H1 (cell line): ENCODE results near the gene KCNJ2. TPM values are rescaled to one million over a fixed set of nuclear protein-coding genes. Genes with fewer than 3 reads are reported as not detected.

Experiments
- CTCF ChIA-PET: fragments of 300-600 bp; sonication (Branson Sonifier 250); formaldehyde crosslinking; loops from one replicate; lab custom pipeline; 2021; ENCODE audit not compliant: partially characterized antibody; lab: Charles Lee
- POLR2A ChIA-PET: fragments of 300-600 bp; sonication (Branson Sonifier 250); formaldehyde crosslinking; loops from one replicate; lab custom pipeline; 2021; ENCODE audit warnings: inconsistent platforms; ENCODE audit not compliant: partially characterized antibody; lab: Charles Lee
- DNase-seq, 2 experiments: peaks; one replicate each; pipeline versions ENCODE4 v3.0.0 to v3.0.0-alpha.2; 2010 to 2022; ENCODE audit warnings: low spot score in 2 of 2, low read depth in 1 of 2, mixed read lengths in 1 of 2
- FAIRE-seq: peaks from 2 replicates; lab custom pipeline; 2011; peaks lifted over from hg19 to GRCh38; lab: Jason Lieb, UNC
- H2AFZ ChIP-seq: 2 replicates; pipeline ENCODE4 v1.8.1; 2012; ENCODE audit warnings: low read length, inconsistent platforms
- H2AK5ac ChIP-seq: 2 replicates; pipeline ENCODE4 v1.6.1; 2013; ENCODE audit warnings: low read depth, low read length
- H2BK120ac ChIP-seq: replicated peaks from 2 replicates; pipeline ENCODE3; 2013; ENCODE audit warnings: low read depth, low read length, inconsistent platforms
- H2BK12ac ChIP-seq: 2 replicates; pipeline ENCODE4 v1.6.1; 2013; ENCODE audit warnings: low read depth, low read length
- H2BK15ac ChIP-seq: 2 replicates; pipeline ENCODE4 v1.6.1; 2013; ENCODE audit warnings: low read length
- H2BK20ac ChIP-seq: 2 replicates; pipeline ENCODE4 v1.6.1; 2013; ENCODE audit warnings: low read length
- H2BK5ac ChIP-seq: 2 replicates; pipeline ENCODE4 v1.6.1; 2013; ENCODE audit warnings: low read depth, low read length
- H3K14ac ChIP-seq: 2 replicates; pipeline ENCODE4 v1.6.1; 2013; ENCODE audit warnings: inconsistent platforms; ENCODE audit not compliant: insufficient read length
- H3K18ac ChIP-seq: 2 replicates; pipeline ENCODE4 v1.6.1; 2013; ENCODE audit warnings: low read length; ENCODE audit errors: extremely low read depth
- H3K23ac ChIP-seq: 2 replicates; pipeline ENCODE4 v1.6.1; 2013; ENCODE audit warnings: inconsistent platforms; ENCODE audit not compliant: insufficient read length
- H3K23me2 ChIP-seq: 2 replicates; pipeline ENCODE4 v1.6.1; 2013; ENCODE audit warnings: low read depth, low read length
- H3K27ac ChIP-seq: 2 replicates; pipeline ENCODE4 v1.6.1; 2011; ENCODE audit warnings: low read depth, low read length, inconsistent platforms
- H3K27me3 ChIP-seq, 4 experiments: replicated peaks in 1 of 4; 1 replicate in 1 of 4; 2 replicates in 3 of 4; pipeline versions ENCODE4 v1.6.1 to v1.8.1; 2011 to 2013; ENCODE audit warnings: low read length in 3 of 4, mild to moderate bottlenecking in 3 of 4, inconsistent platforms in 2 of 4, mixed read lengths in 2 of 4, moderate library complexity in 1 of 4; ENCODE audit not compliant: control insufficient read depth in 3 of 4, insufficient read depth in 3 of 4; ENCODE audit errors: extremely low read depth in 1 of 4
- H3K36me3 ChIP-seq, 4 experiments: 2 replicates each; pipeline versions ENCODE4 v1.6.1 to v1.8.1; 2011 to 2013; ENCODE audit warnings: mild to moderate bottlenecking in 4 of 4, low read length in 3 of 4, moderate library complexity in 2 of 4, control low read depth in 1 of 4, inconsistent platforms in 1 of 4; ENCODE audit not compliant: insufficient read depth in 4 of 4, control insufficient read depth in 2 of 4
- H3K4ac ChIP-seq: replicated peaks from 2 replicates; pipeline ENCODE3; 2013; ENCODE audit warnings: low read length, low read depth, mixed read lengths, inconsistent platforms; ENCODE audit not compliant: insufficient read length
- H3K4me1 ChIP-seq, 4 experiments: replicated peaks in 1 of 4; 1 replicate in 1 of 4; 2 replicates in 3 of 4; pipeline versions ENCODE4 v1.6.1 to v1.8.1; 2011 to 2013; ENCODE audit warnings: low read length in 3 of 4, inconsistent platforms in 2 of 4, mixed read lengths in 1 of 4; ENCODE audit not compliant: insufficient read depth in 4 of 4, control insufficient read depth in 3 of 4
- H3K4me2 ChIP-seq, 2 experiments: 2 replicates each; pipeline versions ENCODE4 v1.6.1 to v1.8.1; 2011 to 2013; ENCODE audit warnings: low read depth in 2 of 2, low read length in 2 of 2, control low read depth in 1 of 2, inconsistent platforms in 1 of 2, mild to moderate bottlenecking in 1 of 2; ENCODE audit not compliant: insufficient read depth in 1 of 2
- H3K4me3 ChIP-seq, 4 experiments: fragments of 200-600, 300-600 bp in 1 of 4; sonication (generic), shearing (Covaris generic), sonication (Bioruptor Twin) in 1 of 4; 2 replicates each; pipeline versions ENCODE4 v1.5.1 to v1.8.1; 2011 to 2016; ENCODE audit warnings: low read length in 4 of 4, low read depth in 3 of 4, control low read depth in 2 of 4, inconsistent platforms in 2 of 4, mild to moderate bottlenecking in 2 of 4, mixed read lengths in 1 of 4, moderate library complexity in 1 of 4; ENCODE audit not compliant: insufficient read depth in 2 of 4; ENCODE audit errors: extremely low read depth in 1 of 4
- H3K56ac ChIP-seq: replicated peaks from 2 replicates; pipeline ENCODE3; 2013; ENCODE audit warnings: low read depth, mild to moderate bottlenecking, mixed read lengths, low read length, inconsistent platforms; ENCODE audit not compliant: insufficient read length
- H3K79me1 ChIP-seq: 2 replicates; pipeline ENCODE4 v1.6.1; 2013; ENCODE audit warnings: low read depth, low read length, control low read depth
- H3K79me2 ChIP-seq, 2 experiments: 2 replicates each; pipeline versions ENCODE4 v1.6.1 to v1.8.1; 2012 to 2013; ENCODE audit warnings: low read length in 2 of 2, mild to moderate bottlenecking in 2 of 2, inconsistent platforms in 1 of 2; ENCODE audit not compliant: insufficient read depth in 2 of 2, control insufficient read depth in 1 of 2
- H3K9ac ChIP-seq, 4 experiments: replicated peaks in 1 of 4; 1 replicate in 1 of 4; 2 replicates in 3 of 4; pipeline versions ENCODE4 v1.6.1 to v1.8.1; 2011 to 2013; ENCODE audit warnings: low read depth in 3 of 4, low read length in 3 of 4, control low read depth in 2 of 4, mild to moderate bottlenecking in 2 of 4, moderate library complexity in 2 of 4, inconsistent platforms in 1 of 4; ENCODE audit errors: extremely low read depth in 1 of 4
- H3K9me3 ChIP-seq, 2 experiments: 2 replicates each; pipeline versions ENCODE4 v1.6.1 to v1.8.1; 2012 to 2013; ENCODE audit warnings: mild to moderate bottlenecking in 2 of 2, moderate library complexity in 2 of 2, control low read depth in 1 of 2, inconsistent platforms in 1 of 2, low read depth in 1 of 2, low read length in 1 of 2, mixed read lengths in 1 of 2; ENCODE audit not compliant: insufficient read depth in 2 of 2
- H4K20me1 ChIP-seq, 2 experiments: replicated peaks in 1 of 2; 2 replicates each; pipeline versions ENCODE3 to v1.8.1; 2011 to 2013; ENCODE audit warnings: inconsistent platforms in 2 of 2, low read length in 2 of 2, mild to moderate bottlenecking in 1 of 2; ENCODE audit not compliant: insufficient read depth in 2 of 2, control insufficient read depth in 1 of 2
- H4K5ac ChIP-seq: 2 replicates; pipeline ENCODE4 v1.6.1; 2013; ENCODE audit warnings: low read length, low read depth, mixed read lengths, inconsistent platforms; ENCODE audit not compliant: insufficient read length
- H4K8ac ChIP-seq: 2 replicates; pipeline ENCODE4 v1.8.0; 2013; ENCODE audit warnings: mild to moderate bottlenecking, moderate library complexity, low read length, inconsistent platforms; ENCODE audit not compliant: insufficient read depth; ENCODE audit errors: extremely low read depth
- H4K91ac ChIP-seq: replicated peaks from 2 replicates; pipeline ENCODE3; 2013; ENCODE audit warnings: low read length, mixed read lengths, inconsistent platforms; ENCODE audit not compliant: insufficient read length
- CBX8 ChIP-seq: fragments of 300-800, 300-1000 bp; sonication (generic); IDR thresholded peaks from 2 replicates; pipeline ENCODE4 v1.7.1; 2016; ENCODE audit warnings: low read depth, low read length, borderline replicate concordance
- CREB1 ChIP-seq: IDR thresholded peaks from 2 replicates; pipeline ENCODE4 v1.6.1; 2012; ENCODE audit warnings: inconsistent platforms
- E2F6 ChIP-seq: IDR thresholded peaks from 2 replicates; pipeline ENCODE4 v1.6.1; 2012; ENCODE audit warnings: inconsistent platforms
- SP1 ChIP-seq: IDR thresholded peaks from 2 replicates; pipeline ENCODE4 v1.6.1; 2011; ENCODE audit warnings: low read depth, low read length
- WGBS, 2 experiments: shearing (Covaris generic) in 1 of 2; methylation state at CpG; one replicate each; pipeline versions ENCODE4 v1.1.6 to v1.1.7; 2013 to 2015; ENCODE audit warnings: low lambda C conversion rate in 2 of 2, mixed read lengths in 2 of 2, inconsistent platforms in 1 of 2, low coverage in 1 of 2, missing lambda C conversion rate in 1 of 2; ENCODE audit not compliant: insufficient replicate concordance in 2 of 2, insufficient coverage in 1 of 2, insufficient read length in 1 of 2; ENCODE audit errors: extremely low coverage in 1 of 2, missing lambda C conversion rate in 1 of 2; 5-methylcytosine and 5-hydroxymethylcytosine counted together
- polyA plus RNA-seq, 7 experiments: library from polyadenylated mRNA; depleted of rRNA in 3 of 7; stranded (reverse) in 5 of 7; unstranded in 2 of 7; fragments of >200 nt in 5 of 7; fragments of 200-250 nt in 2 of 7; gene quantifications; 1 replicate in 5 of 7; 2 replicates in 1 of 7; 4 replicates in 1 of 7; pipeline versions ENCODE4 v1.2.1 to v1.2.3, GENCODE V29; 2011 to 2013; ENCODE audit warnings: missing spikeins in 2 of 7, mixed read lengths in 2 of 7
- total RNA-seq: library from RNA; stranded (reverse); fragmentation: NEBNext Ultra II Directional; extraction: Animal tissue kit (Norgen Biotek cat#: 25700); gene quantifications from 2 replicates; pipeline ENCODE4 v1.2.1, GENCODE V29; 2021

Gene KCNJ2
- total and polyA plus RNA-seq, 2 of the 8 experiments (the other 6 are each of a cell fraction or from before 2014, with no cell fraction given) = 0.23 to 0.76 TPM

- DNase-seq (no peak), FAIRE-seq (no peak)
- WGBS, 2 experiments = 98% methylated on average over 23 of the region's 23 CpGs; no CpG with 5 or more reads in 1 of the 2 experiments
- Histone ChIP-seq H3K4me3 (no peak overlapping the region), H3K36me3 (no peaks in the 10 kb centered on the region), H2BK120ac (no peak overlapping the region), H3K27me3 (no peaks in the 10 kb centered on the region), H3K23me2 (no peaks in the 10 kb centered on the region), H2BK5ac (no peak overlapping the region; the same call in 1 of the 2 replicates), H4K20me1 (no peaks in the 10 kb centered on the region), H4K91ac (no peak overlapping the region), H3K79me1 (no peaks in the 10 kb centered on the region), H4K8ac (no peak overlapping the region), H2AFZ (peak overlapping the region; percentile 41; the same call in 1 of the 2 replicates), H3K4ac (no peak overlapping the region), H2BK15ac (no peak overlapping the region), H3K9ac (no peak overlapping the region), H2BK20ac (no peak overlapping the region), H3K27ac (no peak overlapping the region), H3K4me1 (no peaks in the 10 kb centered on the region), H3K14ac (no peak overlapping the region), H3K4me2 (no peak overlapping the region), H4K5ac (no peak overlapping the region), H2BK12ac (no peak overlapping the region), H3K79me2 (no peaks in the 10 kb centered on the region), H3K56ac (no peak overlapping the region), H3K23ac (no peak overlapping the region), H3K18ac (no peak overlapping the region), H3K9me3 (0 out of 4 replicates have a peak, but pooled peaks cover 0 to 3% of the 10 kb centered on the region in 2 experiments), H2AK5ac (no peak overlapping the region)
- ChIA-PET POLR2A (no interaction called here), CTCF (no interaction called here)
- TF ChIP-seq CBX8 (no peak), SP1 (no peak), E2F6 (no peak), CREB1 (no peak)
These were observed 40.5 kb upstream of the KCNJ2 start for GRCh38 chr17:70128727-70129238.
